ENCODE results near the gene LCP2.

DNA sequence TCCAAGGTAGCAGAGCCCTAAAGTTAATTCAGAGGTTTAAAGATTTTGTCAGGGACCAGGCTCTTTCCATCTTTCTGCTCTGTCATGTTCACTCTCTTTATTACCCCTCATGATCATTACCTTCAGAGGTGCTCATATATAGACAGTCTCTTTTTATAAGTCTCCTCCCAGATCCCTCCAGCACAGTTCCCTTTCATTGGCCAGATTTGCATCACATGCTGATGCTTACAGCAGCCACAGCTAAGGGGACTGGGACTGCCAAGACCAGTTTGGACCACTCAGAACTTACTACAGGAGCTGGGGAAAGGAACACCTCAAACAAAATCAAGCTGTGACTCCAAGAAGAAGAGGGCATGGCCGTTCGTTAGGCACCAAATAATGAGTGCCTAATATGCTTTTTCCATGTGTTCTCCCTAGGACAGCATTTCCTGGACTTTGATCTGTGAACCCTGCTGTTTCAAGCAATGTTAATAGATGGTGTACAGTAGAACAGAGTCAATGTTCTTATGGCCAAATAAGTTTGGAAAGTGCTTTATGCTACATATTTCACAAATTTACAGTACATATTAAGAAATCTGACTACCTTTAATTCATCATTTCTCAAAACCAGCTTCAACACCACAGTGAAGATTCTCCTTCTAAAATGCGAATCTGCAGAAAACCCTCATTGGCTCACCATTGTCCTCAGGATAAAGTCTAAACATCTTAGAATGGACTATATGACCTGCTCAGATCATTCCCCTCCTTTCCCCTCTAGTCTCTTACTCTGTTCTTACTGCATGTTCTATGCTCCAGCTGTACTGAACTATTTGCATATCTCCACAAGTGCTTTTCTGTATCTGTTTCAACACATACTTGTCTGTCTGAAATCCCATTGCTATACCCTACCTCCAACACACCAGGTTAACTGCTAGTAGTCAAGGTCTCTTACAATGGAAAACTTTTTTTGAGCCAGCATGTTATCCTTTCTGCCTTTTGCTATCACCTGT lies 61.4 kb downstream of the LCP2 start:
- TF ChIP-seq CEBPB (IDR thresholded peaks at IDR 0.05; ENCODE audit: low read depth, low read length) (no peak), RCOR1 (IDR thresholded peaks at IDR 0.05; ENCODE audit: insufficient replicate concordance, low read length) (no peak), CHD1 (IDR thresholded peaks at IDR 0.05; ENCODE audit: low read depth, low read length) (no peak), SMC3 (IDR thresholded peaks at IDR 0.05; ENCODE audit: low read depth, low read length) (no peak), POLR2A (IDR thresholded peaks at IDR 0.05; ENCODE audit: low read depth, low read length) (no peak), MAZ (IDR thresholded peaks at IDR 0.05; ENCODE audit: borderline replicate concordance, low read depth, low read length) (no peak)
- TF ChIP-seq, protein P1, sequence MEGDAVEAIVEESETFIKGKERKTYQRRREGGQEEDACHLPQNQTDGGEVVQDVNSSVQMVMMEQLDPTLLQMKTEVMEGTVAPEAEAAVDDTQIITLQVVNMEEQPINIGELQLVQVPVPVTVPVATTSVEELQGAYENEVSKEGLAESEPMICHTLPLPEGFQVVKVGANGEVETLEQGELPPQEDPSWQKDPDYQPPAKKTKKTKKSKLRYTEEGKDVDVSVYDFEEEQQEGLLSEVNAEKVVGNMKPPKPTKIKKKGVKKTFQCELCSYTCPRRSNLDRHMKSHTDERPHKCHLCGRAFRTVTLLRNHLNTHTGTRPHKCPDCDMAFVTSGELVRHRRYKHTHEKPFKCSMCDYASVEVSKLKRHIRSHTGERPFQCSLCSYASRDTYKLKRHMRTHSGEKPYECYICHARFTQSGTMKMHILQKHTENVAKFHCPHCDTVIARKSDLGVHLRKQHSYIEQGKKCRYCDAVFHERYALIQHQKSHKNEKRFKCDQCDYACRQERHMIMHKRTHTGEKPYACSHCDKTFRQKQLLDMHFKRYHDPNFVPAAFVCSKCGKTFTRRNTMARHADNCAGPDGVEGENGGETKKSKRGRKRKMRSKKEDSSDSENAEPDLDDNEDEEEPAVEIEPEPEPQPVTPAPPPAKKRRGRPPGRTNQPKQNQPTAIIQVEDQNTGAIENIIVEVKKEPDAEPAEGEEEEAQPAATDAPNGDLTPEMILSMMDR (conservative IDR thresholded peaks at IDR 0.05; ENCODE audit: low read depth, low read length): no peak
- TF ChIP-seq, protein P2, sequence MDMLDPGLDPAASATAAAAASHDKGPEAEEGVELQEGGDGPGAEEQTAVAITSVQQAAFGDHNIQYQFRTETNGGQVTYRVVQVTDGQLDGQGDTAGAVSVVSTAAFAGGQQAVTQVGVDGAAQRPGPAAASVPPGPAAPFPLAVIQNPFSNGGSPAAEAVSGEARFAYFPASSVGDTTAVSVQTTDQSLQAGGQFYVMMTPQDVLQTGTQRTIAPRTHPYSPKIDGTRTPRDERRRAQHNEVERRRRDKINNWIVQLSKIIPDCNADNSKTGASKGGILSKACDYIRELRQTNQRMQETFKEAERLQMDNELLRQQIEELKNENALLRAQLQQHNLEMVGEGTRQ (IDR thresholded peaks at IDR 0.05; ENCODE audit: low read depth, low read length): no peak
